ENCODE results near the gene SUN1.

The SUN1 gene

GRCh38 chr7:913736-914520 is 81.7 kb downstream of the SUN1 start:
- TF ChIP-seq POLR2AphosphoS5 (IDR thresholded peaks at IDR 0.05; ENCODE audit: low read depth, low read length) = no peak

- TF ChIP-seq REST (IDR thresholded peaks at IDR 0.05; ENCODE audit: insufficient read depth in 1 of 2, low read depth in 2 of 2, low read length in 2 of 2) = no peak
- TF ChIP-seq TAF1 (IDR thresholded peaks at IDR 0.05; ENCODE audit: borderline replicate concordance, insufficient read depth, low read length) = no peak
- TF ChIP-seq POLR2AphosphoS5 (IDR thresholded peaks at IDR 0.05; ENCODE audit: low read depth, low read length) = no peak
- no peak for TF ChIP-seq SIN3A (IDR thresholded peaks at IDR 0.05; ENCODE audit: borderline replicate concordance, insufficient read depth, low read length)
- no peak for TF ChIP-seq FOXP2 (optimal IDR thresholded peaks at IDR 0.05; ENCODE audit: borderline replicate concordance, extremely low read depth, extremely low read length, insufficient read depth)
These were observed 82.4 kb downstream of the SUN1 start for GRCh38 chr7:914521-915194.

- no peak for TF ChIP-seq TAF1 (IDR thresholded peaks at IDR 0.05; ENCODE audit: borderline replicate concordance, insufficient read depth, low read length)
- TF ChIP-seq SIN3A (IDR thresholded peaks at IDR 0.05; ENCODE audit: borderline replicate concordance, insufficient read depth, low read length) = no peak
- TF ChIP-seq FOXP2 (optimal IDR thresholded peaks at IDR 0.05; ENCODE audit: borderline replicate concordance, extremely low read depth, extremely low read length, insufficient read depth) = no peak
- no peak for TF ChIP-seq POLR2AphosphoS5 (IDR thresholded peaks at IDR 0.05; ENCODE audit: low read depth, low read length)
- no peak for TF ChIP-seq REST (IDR thresholded peaks at IDR 0.05; ENCODE audit: insufficient read depth in 1 of 2, low read depth in 2 of 2, low read length in 2 of 2)
These were observed 83.3 kb downstream of the SUN1 start for GRCh38 chr7:915291-916218.

GRCh38 chr7:916291-916941 is 84.1 kb downstream of the SUN1 start:
- TF ChIP-seq POLR2AphosphoS5 (IDR thresholded peaks at IDR 0.05; ENCODE audit: low read depth, low read length) = no peak
- no peak for TF ChIP-seq TAF1 (IDR thresholded peaks at IDR 0.05; ENCODE audit: borderline replicate concordance, insufficient read depth, low read length)
- no peak for TF ChIP-seq REST (IDR thresholded peaks at IDR 0.05; ENCODE audit: insufficient read depth in 1 of 2, low read depth in 2 of 2, low read length in 2 of 2)
- TF ChIP-seq SIN3A (IDR thresholded peaks at IDR 0.05; ENCODE audit: borderline replicate concordance, insufficient read depth, low read length) = no peak
- no peak for TF ChIP-seq FOXP2 (optimal IDR thresholded peaks at IDR 0.05; ENCODE audit: borderline replicate concordance, extremely low read depth, extremely low read length, insufficient read depth)

All from PFSK-1 (cell line).